ENCODE data around the gene PADI6. TPM values are rescaled to one million over a fixed set of nuclear protein-coding genes. Genes with fewer than 3 reads are reported as not detected.

Gene PADI6
- total and polyA plus RNA-seq, 9 of the 15 experiments (the other 6 are each of a cell fraction or from before 2014, with no cell fraction given) = not detected

DNA sequence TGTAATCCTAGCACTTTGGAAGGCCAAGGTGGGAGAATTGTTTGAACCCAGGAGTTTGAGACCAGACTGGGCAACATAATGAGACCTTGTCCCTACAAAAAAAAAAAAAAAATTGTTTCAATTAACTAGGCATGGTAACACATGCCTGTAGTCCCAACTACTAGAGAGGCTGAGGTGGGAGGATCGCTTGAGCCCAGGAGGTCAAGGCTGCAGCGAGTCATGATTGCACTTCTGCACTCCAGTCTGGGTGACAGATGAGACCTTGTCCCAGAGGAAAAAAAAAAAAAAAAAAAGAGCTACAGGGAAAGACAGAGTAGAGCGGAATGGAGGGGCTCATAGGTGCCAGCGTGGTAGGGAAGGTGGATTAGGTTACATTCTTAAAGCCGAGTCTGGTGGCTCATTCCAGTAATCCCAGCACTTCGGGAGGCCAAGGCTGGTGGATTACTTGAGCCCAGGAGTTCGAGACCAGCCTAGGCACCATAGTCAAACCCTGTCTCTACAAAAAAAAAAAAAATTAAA is 21.0 kb upstream of the PADI6 start:
- 2% methylated on average over 4 of the region's 7 CpGs for WGBS (ENCODE audit: insufficient coverage, low coverage, missing lambda C conversion rate)
- POLR2A ChIA-PET = interaction anchor here (0.6 kb wide), 1 partner anchor 12 kb away, joined by 3 read pairs; no protein-coding TSS in a partner anchor
- CTCF ChIA-PET (ENCODE audit: low intra/inter-chr PET ratio) = no interaction called here
- no peak for TF ChIP-seq ZNF778 (CRISPR knock-in tag; IDR thresholded peaks at IDR 0.05)
- TF ChIP-seq, protein P1, sequence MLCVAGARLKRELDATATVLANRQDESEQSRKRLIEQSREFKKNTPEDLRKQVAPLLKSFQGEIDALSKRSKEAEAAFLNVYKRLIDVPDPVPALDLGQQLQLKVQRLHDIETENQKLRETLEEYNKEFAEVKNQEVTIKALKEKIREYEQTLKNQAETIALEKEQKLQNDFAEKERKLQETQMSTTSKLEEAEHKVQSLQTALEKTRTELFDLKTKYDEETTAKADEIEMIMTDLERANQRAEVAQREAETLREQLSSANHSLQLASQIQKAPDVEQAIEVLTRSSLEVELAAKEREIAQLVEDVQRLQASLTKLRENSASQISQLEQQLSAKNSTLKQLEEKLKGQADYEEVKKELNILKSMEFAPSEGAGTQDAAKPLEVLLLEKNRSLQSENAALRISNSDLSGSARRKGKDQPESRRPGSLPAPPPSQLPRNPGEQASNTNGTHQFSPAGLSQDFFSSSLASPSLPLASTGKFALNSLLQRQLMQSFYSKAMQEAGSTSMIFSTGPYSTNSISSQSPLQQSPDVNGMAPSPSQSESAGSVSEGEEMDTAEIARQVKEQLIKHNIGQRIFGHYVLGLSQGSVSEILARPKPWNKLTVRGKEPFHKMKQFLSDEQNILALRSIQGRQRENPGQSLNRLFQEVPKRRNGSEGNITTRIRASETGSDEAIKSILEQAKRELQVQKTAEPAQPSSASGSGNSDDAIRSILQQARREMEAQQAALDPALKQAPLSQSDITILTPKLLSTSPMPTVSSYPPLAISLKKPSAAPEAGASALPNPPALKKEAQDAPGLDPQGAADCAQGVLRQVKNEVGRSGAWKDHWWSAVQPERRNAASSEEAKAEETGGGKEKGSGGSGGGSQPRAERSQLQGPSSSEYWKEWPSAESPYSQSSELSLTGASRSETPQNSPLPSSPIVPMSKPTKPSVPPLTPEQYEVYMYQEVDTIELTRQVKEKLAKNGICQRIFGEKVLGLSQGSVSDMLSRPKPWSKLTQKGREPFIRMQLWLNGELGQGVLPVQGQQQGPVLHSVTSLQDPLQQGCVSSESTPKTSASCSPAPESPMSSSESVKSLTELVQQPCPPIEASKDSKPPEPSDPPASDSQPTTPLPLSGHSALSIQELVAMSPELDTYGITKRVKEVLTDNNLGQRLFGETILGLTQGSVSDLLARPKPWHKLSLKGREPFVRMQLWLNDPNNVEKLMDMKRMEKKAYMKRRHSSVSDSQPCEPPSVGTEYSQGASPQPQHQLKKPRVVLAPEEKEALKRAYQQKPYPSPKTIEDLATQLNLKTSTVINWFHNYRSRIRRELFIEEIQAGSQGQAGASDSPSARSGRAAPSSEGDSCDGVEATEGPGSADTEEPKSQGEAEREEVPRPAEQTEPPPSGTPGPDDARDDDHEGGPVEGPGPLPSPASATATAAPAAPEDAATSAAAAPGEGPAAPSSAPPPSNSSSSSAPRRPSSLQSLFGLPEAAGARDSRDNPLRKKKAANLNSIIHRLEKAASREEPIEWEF (CRISPR knock-in tag; IDR thresholded peaks at IDR 0.05) = no peak
- TF ChIP-seq SLC30A9 (CRISPR knock-in tag; IDR thresholded peaks at IDR 0.05) = no peak
- TF ChIP-seq RUNX1 (IDR thresholded peaks at IDR 0.05; ENCODE audit: low read depth) = no peak
- TF ChIP-seq NR1H2 (CRISPR knock-in tag; IDR thresholded peaks at IDR 0.05) = no peak
- TF ChIP-seq ILK (tag; IDR thresholded peaks at IDR 0.05; ENCODE audit: borderline replicate concordance, low read depth) = no peak
- no peak for TF ChIP-seq ELF1 (tag; IDR thresholded peaks at IDR 0.05)
- TF ChIP-seq XRCC3 (IDR thresholded peaks at IDR 0.05) = no peak
- TF ChIP-seq FIP1L1 (IDR thresholded peaks at IDR 0.05; ENCODE audit: low read depth, low read length, poor library complexity, severe bottlenecking) = no peak
- TF ChIP-seq, protein P2, sequence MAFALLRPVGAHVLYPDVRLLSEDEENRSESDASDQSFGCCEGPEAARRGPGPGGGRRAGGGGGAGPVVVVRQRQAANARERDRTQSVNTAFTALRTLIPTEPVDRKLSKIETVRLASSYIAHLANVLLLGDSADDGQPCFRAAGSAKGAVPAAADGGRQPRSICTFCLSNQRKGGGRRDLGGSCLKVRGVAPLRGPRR (CRISPR knock-in tag; IDR thresholded peaks at IDR 0.05) = no peak
- TF ChIP-seq ZNF551 (CRISPR knock-in tag; IDR thresholded peaks at IDR 0.05) = no peak
- TF ChIP-seq, protein P3, sequence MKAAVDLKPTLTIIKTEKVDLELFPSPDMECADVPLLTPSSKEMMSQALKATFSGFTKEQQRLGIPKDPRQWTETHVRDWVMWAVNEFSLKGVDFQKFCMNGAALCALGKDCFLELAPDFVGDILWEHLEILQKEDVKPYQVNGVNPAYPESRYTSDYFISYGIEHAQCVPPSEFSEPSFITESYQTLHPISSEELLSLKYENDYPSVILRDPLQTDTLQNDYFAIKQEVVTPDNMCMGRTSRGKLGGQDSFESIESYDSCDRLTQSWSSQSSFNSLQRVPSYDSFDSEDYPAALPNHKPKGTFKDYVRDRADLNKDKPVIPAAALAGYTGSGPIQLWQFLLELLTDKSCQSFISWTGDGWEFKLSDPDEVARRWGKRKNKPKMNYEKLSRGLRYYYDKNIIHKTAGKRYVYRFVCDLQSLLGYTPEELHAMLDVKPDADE (conservative IDR thresholded peaks at IDR 0.05; ENCODE audit: control insufficient read depth, low read depth, low read length) = no peak
- no peak for TF ChIP-seq TARDBP (IDR thresholded peaks at IDR 0.05)
- no peak for TF ChIP-seq ZNF445 (CRISPR knock-in tag; IDR thresholded peaks at IDR 0.05; ENCODE audit: low read depth)
- no peak for TF ChIP-seq FOXP1 (CRISPR knock-in tag; IDR thresholded peaks at IDR 0.05)
- TF ChIP-seq KAT8 (IDR thresholded peaks at IDR 0.05; ENCODE audit: low read depth) = no peak
- no peak for TF ChIP-seq ZNF217 (CRISPR knock-in tag; IDR thresholded peaks at IDR 0.05)
- TF ChIP-seq ZBED1 (IDR thresholded peaks at IDR 0.05) = no peak

More for the DNA sequence above, 21.0 kb upstream of the PADI6 start:
- no peak overlapping the region for H3K27ac ChIP-seq (ENCODE audit: extremely low read depth, low read depth, low read length)
- H3K4me3 ChIP-seq = no peak overlapping the region
- no peak for ATAC-seq
- peaks cover 3% of the 10 kb centered on the region for H3K9me1 ChIP-seq (ENCODE audit: control insufficient read depth, insufficient read depth, low read length)
- no peaks in the 10 kb centered on the region for H3K79me2 ChIP-seq (ENCODE audit: control insufficient read depth, insufficient read depth, low read length)
- DNase-seq (ENCODE audit: extremely low read depth in 1 of 4, low spot score in 3 of 4) = no peak
- H3K4me2 ChIP-seq (ENCODE audit: insufficient read depth, low read length) = no peak overlapping the region
- no peaks in the 10 kb centered on the region for H3K9me3 ChIP-seq (replicated peaks; ENCODE audit: control insufficient read depth, insufficient read depth, low read depth, low read length)
- in situ Hi-C loops (cut with MboI) (no loop called here), intact Hi-C loops (cut with micrococcal nuclease) (no loop called here)
- peaks cover 12 to 14% of the 10 kb centered on the region in 2 experiments for H3K4me1 ChIP-seq (replicated peaks in 1 of 2; ENCODE audit: control insufficient read depth in 2 of 2, insufficient read depth in 2 of 2, low read length in 2 of 2)
- FAIRE-seq = no peak
- no peaks in the 10 kb centered on the region for H3K36me3 ChIP-seq (ENCODE audit: control insufficient read depth, insufficient read depth, low read length)
- no peaks in the 10 kb centered on the region for H4K20me1 ChIP-seq (replicated peaks; ENCODE audit: control insufficient read depth, insufficient read depth, low read length)
- BruUV-seq (replicated peaks) = no TSS peak
- H3K9ac ChIP-seq (ENCODE audit: insufficient read depth in 1 of 2, low read depth in 2 of 2, low read length in 2 of 2) = no peak overlapping the region
- H2AFZ ChIP-seq (ENCODE audit: low read depth, low read length) = no peak overlapping the region
- peaks cover 12 to 34% of the 10 kb centered on the region in 2 experiments; a peak in 4 of 5 replicates for H3K27me3 ChIP-seq (ENCODE audit: control insufficient read depth in 2 of 2, insufficient read depth in 2 of 2, low read length in 2 of 2)
